ENCODE data around the gene PUM1.

DNA sequence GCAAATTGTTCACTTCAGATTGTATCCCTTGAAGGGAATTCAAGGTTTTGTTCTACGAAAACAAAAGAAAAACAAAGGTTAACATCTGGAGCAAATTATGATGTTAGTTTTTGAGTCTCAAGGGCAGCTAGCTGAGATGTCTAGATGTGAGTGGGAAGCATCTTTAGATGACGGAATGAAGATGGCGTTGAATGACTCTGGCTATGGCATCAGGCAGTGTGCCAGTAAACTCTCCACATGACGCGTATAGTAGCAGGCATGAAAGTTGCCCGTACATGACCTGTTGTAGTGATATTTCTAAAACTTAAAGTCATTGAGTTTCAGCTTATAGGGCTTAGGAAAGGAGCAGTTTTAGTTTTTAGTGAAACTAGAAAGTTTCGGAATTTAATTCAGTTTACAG, 144.7 kb downstream of the PUM1 start:
- TF ChIP-seq CTCF (IDR thresholded peaks at IDR 0.05): no peak
- no peak for TF ChIP-seq ZFX (IDR thresholded peaks at IDR 0.05; ENCODE audit: borderline replicate concordance)

All from 22Rv1 (cell line).